ENCODE measurements around the gene OGDH.

DNA sequence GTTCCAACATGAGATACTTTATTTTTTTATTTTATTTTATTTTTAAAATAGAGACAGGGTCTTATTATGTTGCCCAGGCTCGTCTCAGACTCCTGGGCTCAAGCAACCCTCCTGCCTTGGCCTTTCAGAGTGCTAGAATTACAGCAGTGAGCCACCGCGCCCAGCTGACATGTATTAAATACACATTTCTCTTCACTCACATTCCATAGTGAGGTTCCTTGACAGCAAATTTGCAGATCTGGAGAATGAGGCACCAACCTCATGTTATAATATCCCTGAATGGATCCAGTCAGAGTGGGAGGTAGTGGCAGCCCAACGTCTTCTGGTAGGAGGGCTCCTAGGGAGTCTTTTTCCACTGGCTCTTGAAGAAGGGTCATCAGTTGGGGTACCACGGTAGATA is 46.1 kb downstream of the OGDH start:
- no peak for TF ChIP-seq POLR2AphosphoS5 (IDR thresholded peaks at IDR 0.05; ENCODE audit: low read depth, low read length)
- TF ChIP-seq, protein P1, sequence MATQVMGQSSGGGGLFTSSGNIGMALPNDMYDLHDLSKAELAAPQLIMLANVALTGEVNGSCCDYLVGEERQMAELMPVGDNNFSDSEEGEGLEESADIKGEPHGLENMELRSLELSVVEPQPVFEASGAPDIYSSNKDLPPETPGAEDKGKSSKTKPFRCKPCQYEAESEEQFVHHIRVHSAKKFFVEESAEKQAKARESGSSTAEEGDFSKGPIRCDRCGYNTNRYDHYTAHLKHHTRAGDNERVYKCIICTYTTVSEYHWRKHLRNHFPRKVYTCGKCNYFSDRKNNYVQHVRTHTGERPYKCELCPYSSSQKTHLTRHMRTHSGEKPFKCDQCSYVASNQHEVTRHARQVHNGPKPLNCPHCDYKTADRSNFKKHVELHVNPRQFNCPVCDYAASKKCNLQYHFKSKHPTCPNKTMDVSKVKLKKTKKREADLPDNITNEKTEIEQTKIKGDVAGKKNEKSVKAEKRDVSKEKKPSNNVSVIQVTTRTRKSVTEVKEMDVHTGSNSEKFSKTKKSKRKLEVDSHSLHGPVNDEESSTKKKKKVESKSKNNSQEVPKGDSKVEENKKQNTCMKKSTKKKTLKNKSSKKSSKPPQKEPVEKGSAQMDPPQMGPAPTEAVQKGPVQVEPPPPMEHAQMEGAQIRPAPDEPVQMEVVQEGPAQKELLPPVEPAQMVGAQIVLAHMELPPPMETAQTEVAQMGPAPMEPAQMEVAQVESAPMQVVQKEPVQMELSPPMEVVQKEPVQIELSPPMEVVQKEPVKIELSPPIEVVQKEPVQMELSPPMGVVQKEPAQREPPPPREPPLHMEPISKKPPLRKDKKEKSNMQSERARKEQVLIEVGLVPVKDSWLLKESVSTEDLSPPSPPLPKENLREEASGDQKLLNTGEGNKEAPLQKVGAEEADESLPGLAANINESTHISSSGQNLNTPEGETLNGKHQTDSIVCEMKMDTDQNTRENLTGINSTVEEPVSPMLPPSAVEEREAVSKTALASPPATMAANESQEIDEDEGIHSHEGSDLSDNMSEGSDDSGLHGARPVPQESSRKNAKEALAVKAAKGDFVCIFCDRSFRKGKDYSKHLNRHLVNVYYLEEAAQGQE (IDR thresholded peaks at IDR 0.05; ENCODE audit: insufficient read depth in 1 of 2, low read depth in 2 of 2, low read length in 2 of 2): no peak

All from PFSK-1 (cell line).